HL-60 (cell line): Measurements from ENCODE around the gene HPCA.

Experiments used
- DNase-seq, 2 experiments: peaks; one replicate each; pipeline ENCODE4 v3.0.0-alpha.2; 2010 to 2020; ENCODE audit warnings: low read depth in 1 of 2, low spot score in 1 of 2
- H3K27ac ChIP-seq: fragments of 250-450 bp; sonication (Bioruptor Pico); replicated peaks from 2 replicates; pipeline ENCODE4 v1.5.1; 2020; ENCODE audit warnings: mild to moderate bottlenecking, moderate library complexity
- H3K27me3 ChIP-seq: fragments of 250-450 bp; sonication (Bioruptor Pico); 2 replicates; pipeline ENCODE4 v1.5.1; 2021; ENCODE audit warnings: mild to moderate bottlenecking, moderate library complexity; ENCODE audit not compliant: insufficient read depth, poor library complexity, severe bottlenecking
- H3K4me3 ChIP-seq: replicated peaks from 2 replicates; pipeline ENCODE4 v1.5.1; 2011; ENCODE audit warnings: mild to moderate bottlenecking, control low read depth, low read length; ENCODE audit not compliant: insufficient read depth
- GABPA ChIP-seq: IDR thresholded peaks from 2 replicates; pipeline ENCODE4 v1.6.1; 2012; ENCODE audit warnings: low read depth
- POLR2AphosphoS5 ChIP-seq: IDR thresholded peaks from 2 replicates; pipeline ENCODE4 v1.6.1; 2012; ENCODE audit warnings: low read depth
- SPI1 ChIP-seq: IDR thresholded peaks from 2 replicates; pipeline ENCODE4 v1.6.1; 2012; ENCODE audit warnings: low read depth, mild to moderate bottlenecking, borderline replicate concordance
- TF ChIP-seq, protein P1 (sequence below): IDR thresholded peaks from one replicate; pipeline ENCODE4 v1.5.1; 2011; ENCODE audit warnings: low read length, control low read depth, inconsistent platforms; ENCODE audit not compliant: insufficient read depth
- TF ChIP-seq, protein P2 (sequence below): IDR thresholded peaks from 2 replicates; pipeline ENCODE4 v1.6.1; 2012; ENCODE audit warnings: low read depth; ENCODE audit not compliant: insufficient replicate concordance

The HPCA gene

DNA sequence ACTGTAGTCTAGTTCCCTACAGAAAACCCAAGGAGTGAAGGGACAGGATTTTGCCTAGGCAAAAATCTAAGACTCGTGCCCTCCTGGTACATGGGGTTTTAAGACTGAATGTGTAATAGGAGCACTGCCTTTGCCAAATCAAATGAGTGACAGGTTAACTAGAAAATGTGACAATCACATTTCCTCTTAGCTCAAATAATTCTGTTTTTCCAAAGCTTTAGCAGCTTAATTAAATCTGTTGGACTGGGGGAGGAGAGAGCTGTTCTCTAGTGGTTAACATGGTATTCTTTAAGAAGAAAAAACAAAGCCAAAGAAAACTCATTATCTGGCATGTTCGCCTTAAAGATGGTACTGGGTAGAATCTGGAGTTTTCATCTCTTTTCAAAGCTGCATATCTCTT lies 28.2 kb upstream of the HPCA start:
- Histone ChIP-seq H3K4me3 (no peak overlapping the region), H3K27ac (no peak overlapping the region), H3K27me3 (no peaks in the 10 kb centered on the region)
- DNase-seq, result no peak
- TF ChIP-seq POLR2AphosphoS5, result no peak
- TF ChIP-seq GABPA, result no peak
- TF ChIP-seq, protein P1, sequence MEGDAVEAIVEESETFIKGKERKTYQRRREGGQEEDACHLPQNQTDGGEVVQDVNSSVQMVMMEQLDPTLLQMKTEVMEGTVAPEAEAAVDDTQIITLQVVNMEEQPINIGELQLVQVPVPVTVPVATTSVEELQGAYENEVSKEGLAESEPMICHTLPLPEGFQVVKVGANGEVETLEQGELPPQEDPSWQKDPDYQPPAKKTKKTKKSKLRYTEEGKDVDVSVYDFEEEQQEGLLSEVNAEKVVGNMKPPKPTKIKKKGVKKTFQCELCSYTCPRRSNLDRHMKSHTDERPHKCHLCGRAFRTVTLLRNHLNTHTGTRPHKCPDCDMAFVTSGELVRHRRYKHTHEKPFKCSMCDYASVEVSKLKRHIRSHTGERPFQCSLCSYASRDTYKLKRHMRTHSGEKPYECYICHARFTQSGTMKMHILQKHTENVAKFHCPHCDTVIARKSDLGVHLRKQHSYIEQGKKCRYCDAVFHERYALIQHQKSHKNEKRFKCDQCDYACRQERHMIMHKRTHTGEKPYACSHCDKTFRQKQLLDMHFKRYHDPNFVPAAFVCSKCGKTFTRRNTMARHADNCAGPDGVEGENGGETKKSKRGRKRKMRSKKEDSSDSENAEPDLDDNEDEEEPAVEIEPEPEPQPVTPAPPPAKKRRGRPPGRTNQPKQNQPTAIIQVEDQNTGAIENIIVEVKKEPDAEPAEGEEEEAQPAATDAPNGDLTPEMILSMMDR, result no peak
- TF ChIP-seq SPI1, result no peak
- TF ChIP-seq, protein P2, sequence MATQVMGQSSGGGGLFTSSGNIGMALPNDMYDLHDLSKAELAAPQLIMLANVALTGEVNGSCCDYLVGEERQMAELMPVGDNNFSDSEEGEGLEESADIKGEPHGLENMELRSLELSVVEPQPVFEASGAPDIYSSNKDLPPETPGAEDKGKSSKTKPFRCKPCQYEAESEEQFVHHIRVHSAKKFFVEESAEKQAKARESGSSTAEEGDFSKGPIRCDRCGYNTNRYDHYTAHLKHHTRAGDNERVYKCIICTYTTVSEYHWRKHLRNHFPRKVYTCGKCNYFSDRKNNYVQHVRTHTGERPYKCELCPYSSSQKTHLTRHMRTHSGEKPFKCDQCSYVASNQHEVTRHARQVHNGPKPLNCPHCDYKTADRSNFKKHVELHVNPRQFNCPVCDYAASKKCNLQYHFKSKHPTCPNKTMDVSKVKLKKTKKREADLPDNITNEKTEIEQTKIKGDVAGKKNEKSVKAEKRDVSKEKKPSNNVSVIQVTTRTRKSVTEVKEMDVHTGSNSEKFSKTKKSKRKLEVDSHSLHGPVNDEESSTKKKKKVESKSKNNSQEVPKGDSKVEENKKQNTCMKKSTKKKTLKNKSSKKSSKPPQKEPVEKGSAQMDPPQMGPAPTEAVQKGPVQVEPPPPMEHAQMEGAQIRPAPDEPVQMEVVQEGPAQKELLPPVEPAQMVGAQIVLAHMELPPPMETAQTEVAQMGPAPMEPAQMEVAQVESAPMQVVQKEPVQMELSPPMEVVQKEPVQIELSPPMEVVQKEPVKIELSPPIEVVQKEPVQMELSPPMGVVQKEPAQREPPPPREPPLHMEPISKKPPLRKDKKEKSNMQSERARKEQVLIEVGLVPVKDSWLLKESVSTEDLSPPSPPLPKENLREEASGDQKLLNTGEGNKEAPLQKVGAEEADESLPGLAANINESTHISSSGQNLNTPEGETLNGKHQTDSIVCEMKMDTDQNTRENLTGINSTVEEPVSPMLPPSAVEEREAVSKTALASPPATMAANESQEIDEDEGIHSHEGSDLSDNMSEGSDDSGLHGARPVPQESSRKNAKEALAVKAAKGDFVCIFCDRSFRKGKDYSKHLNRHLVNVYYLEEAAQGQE, result no peak

DNA sequence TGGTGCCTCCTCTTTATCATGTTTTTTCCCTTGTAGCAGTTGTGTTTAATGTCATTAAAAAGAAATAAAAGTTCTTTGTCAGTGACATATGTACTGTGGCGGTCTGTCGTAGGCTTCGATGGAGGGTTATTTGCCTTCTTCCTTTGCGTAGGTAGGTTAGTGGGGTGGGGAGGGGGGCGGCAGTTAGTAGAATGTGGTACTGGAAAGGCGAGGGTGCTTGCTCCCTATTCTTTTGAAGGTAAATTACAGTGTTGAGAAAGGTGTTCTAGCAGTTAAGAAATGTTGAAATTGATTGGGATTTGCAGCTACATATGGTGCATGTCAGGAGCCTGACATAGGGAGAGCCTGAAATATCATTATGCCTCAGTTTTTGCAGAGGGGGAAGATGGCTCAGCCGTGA lies 27.5 kb upstream of the HPCA start:
- no peak for TF ChIP-seq SPI1
- no peak for TF ChIP-seq GABPA
- no peak for TF ChIP-seq POLR2AphosphoS5
- DNase-seq, result no peak
- Histone ChIP-seq H3K27me3 (no peaks in the 10 kb centered on the region), H3K27ac (no peak overlapping the region), H3K4me3 (no peak overlapping the region)

DNA sequence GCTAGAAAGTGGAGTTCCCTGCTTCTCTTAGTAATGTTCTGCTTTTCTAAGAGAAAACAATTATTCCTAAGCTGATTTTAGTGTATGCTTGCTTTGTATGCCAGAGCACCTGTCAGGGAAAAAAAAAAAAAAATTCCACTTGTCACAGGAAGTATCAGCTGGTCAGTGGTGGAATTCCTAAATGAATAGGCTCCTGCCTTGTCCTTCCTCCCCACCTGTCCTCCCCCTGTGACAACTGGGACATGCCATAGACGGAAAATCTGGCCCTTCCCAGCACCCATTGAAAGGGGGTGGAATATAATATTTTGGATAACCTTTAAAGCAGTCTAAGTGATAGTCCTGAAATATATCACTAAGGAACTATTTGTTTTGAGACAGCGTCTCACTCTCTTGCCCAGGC lies 26.4 kb upstream of the HPCA start:
- no peaks in the 10 kb centered on the region for H3K27me3 ChIP-seq
- H3K4me3 ChIP-seq, result no peak overlapping the region
- TF ChIP-seq SPI1 (no peak), POLR2AphosphoS5 (no peak), GABPA (no peak)
- TF ChIP-seq, protein P1, result no peak
- TF ChIP-seq, protein P2, result no peak
- DNase-seq, result no peak
- H3K27ac ChIP-seq, result no peak overlapping the region

DNA sequence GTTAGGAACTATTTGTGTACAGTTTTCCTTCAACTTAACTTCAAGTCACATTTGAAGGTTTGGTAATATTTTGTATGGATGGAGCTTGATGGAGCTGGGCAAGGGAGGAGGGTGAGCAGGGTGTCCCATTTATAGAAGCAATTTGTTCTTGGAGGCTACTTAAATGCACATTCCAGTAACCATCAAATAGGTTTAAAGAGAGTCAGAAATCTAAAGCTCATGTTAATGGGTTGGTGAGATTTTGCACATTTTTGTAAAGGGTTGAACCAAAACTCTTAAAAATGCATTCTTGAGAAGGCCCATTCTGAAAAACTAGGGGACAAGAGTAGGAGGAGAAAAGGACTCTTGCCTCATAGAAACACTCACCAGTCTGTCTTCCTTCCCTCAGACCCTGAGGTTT lies 25.7 kb upstream of the HPCA start:
- no peak for TF ChIP-seq SPI1
- no peaks in the 10 kb centered on the region for H3K27me3 ChIP-seq
- H3K4me3 ChIP-seq, result no peak overlapping the region
- H3K27ac ChIP-seq, result no peak overlapping the region
- no peak for DNase-seq
